Mammary epithelial cell (primary cell): ENCODE measurements around the gene RAB37.

Experiments used
- EZH2 ChIP-seq: IDR thresholded peaks from 2 replicates; pipeline ENCODE4 v1.6.1; 2012; ENCODE audit warnings: low read length, inconsistent platforms, borderline replicate concordance
- TF ChIP-seq, protein P1 (sequence below), 2 donors: IDR thresholded peaks in 1 of 2; conservative IDR thresholded peaks in 1 of 2; 2 replicates each; pipeline ENCODE4 v1.5.1; 2011 to 2012; ENCODE audit warnings: inconsistent platforms in 2 of 2, low read length in 2 of 2, mild to moderate bottlenecking in 2 of 2, control low read depth in 1 of 2, low read depth in 1 of 2; ENCODE audit not compliant: insufficient read depth in 1 of 2; ENCODE audit errors: extremely low read depth in 1 of 2

DNA sequence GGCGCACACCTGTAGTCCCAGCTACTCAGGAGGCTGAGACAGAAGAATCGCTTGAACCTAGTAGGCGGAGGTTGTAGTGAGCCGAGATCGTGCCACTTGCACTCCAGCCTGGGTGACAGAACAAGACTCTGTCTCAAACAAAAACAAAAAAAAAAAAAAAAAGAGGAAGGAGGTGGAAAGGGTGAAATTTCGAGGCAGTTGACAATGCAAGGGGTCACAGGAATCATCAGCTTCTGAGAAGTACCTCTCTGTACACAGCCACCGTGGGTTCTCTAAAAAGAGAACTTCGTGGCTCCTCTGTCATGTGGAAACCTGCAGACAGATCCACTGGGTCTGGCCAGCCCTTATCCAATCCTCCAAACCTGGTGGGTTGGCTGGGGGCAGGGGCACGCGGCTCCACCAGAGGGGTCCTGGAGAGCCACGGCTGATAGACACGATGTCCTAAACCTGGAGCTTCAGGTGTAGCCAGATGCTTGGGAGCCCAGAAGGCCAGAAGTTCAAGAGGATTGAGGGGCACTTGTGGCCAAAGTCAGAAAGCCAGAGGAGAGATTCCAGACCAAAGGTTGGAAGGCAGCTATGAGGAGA, 23.8 kb upstream of the RAB37 start:
- TF ChIP-seq, protein P1, sequence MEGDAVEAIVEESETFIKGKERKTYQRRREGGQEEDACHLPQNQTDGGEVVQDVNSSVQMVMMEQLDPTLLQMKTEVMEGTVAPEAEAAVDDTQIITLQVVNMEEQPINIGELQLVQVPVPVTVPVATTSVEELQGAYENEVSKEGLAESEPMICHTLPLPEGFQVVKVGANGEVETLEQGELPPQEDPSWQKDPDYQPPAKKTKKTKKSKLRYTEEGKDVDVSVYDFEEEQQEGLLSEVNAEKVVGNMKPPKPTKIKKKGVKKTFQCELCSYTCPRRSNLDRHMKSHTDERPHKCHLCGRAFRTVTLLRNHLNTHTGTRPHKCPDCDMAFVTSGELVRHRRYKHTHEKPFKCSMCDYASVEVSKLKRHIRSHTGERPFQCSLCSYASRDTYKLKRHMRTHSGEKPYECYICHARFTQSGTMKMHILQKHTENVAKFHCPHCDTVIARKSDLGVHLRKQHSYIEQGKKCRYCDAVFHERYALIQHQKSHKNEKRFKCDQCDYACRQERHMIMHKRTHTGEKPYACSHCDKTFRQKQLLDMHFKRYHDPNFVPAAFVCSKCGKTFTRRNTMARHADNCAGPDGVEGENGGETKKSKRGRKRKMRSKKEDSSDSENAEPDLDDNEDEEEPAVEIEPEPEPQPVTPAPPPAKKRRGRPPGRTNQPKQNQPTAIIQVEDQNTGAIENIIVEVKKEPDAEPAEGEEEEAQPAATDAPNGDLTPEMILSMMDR (conservative IDR thresholded peaks at IDR 0.05 in 1 of 2, IDR thresholded peaks at IDR 0.05 in 1 of 2; ENCODE audit: extremely low read depth in 1 of 2, insufficient read depth in 1 of 2, low read depth in 1 of 2, low read length in 2 of 2): no peak
- no peak for TF ChIP-seq EZH2
